ENCODE data around the gene DENND6B.
"Not testable (repeated sequence)": the region's sequence is repeated elsewhere in the genome, so short reads cannot be mapped to it uniquely, and the experiment has no call there.

DENND6B gene

GRCh38 chr22:50284479-50284878 lies 42.3 kb downstream of the DENND6B start:
- DNase-seq, result no peak

GRCh38 chr22:50283821-50284220 lies 43.0 kb downstream of the DENND6B start:
- DNase-seq, result no peak

- no peak for DNase-seq
These were observed 44.3 kb downstream of the DENND6B start for GRCh38 chr22:50282361-50283155.

GRCh38 chr22:50281957-50282356 lies 44.9 kb downstream of the DENND6B start:
- no peak for DNase-seq

DNA sequence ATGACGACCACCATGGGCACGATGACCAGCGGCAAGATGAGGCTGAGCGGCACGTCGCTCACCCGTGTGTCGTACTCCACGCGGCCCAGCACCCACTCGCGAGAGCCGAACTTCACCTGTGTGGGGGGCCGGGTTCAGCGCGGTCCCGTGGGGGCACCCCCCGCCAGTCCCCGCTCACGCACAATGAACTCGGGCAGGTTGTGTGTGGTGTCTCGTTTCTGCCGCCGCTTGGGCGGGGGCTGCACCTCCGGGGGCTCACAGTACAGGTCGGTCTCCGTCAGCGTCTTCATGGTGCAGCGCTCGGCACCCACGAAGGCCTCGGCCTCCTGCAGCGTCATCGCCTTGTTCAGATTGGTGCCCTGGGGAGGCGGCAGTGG lies 45.4 kb downstream of the DENND6B start:
- DNase-seq, result no peak

GRCh38 chr22:50280708-50281383 lies 46.0 kb downstream of the DENND6B start:
- DNase-seq, result no peak

DNA sequence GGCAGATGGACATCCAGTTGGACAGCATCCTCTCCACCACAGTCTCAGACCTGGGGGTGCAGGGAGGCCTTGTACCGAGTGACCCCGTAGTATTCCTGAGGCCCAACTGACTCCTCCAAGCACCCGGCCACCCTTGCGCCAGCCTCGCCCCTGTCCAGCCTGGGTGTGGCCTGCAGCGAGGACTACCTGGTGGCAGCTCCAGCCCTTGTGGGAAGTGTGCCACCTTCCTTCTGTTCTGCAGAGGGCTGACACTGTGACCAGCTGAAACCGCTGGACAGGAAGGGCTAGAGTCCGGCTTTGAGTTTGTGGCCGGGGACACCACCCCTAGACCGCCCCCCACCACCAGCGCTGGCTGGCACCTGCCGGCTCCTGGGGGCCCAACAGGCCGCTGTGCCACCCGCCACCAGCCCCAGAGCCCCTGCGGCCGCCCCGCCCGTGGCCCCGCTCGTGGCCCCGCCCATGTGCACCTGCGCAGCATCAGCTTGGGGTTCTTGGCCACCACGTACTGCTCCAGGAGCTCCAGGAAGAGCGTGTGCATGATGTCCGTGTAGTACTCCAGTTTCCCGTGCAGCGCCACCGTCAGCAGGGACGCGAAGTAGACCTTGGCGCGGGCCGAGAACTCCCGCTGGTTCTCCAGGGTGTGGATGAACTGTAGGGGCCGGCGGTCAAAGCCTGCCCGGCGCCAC lies 46.6 kb downstream of the DENND6B start:
- no peak for DNase-seq

DNA sequence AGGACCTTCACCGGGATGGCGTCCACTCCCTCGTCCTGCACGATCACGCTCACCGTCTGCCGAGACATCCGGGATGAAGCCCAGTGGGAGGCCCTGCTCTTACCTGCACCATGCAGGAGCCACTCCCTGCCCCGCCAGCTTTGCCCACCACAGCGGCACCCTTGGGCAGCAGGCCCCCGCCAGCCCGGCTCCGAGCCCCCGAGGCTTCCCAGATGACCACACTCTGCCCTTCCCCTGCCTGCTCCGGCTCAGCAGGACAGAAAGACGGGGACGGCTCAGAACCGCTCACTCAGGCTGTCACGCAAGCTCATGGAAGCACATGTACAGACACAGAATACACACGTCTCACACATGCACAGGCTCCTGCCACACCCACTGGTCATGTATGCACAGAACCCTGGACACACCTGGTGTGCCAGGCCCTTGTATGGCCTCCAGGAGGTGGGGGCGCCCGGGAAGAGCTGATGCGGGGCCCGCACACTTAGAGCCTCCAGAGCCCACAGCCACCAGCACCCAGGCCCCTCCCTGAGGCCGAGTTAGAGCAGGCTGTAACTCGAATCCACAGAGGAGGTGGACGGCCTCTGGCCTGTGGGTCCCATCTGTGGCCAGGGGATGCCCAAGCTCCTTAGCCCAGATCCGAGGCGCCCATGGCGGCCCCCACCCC lies 47.7 kb downstream of the DENND6B start:
- DNase-seq, result no peak

DNA sequence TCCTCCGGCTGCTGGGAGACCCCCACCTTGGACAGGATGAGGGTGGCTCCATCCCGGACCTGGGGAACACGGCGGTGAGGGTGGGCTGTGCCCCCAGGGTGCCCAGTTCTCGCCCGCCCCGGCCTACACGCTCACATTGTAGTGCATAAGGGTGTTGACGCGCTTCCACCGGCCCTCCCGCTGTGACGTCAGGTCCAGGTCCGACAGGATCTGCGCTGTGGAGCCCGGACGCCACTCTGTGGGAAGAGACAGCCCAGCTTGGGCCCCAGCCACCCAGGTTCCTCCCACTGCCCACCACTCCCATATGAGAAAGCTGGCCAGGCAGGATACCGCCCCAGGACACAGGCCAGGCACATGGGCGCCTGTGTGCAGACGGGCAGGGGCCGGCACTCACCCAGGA lies 48.4 kb downstream of the DENND6B start:
- no peak for DNase-seq

DNA sequence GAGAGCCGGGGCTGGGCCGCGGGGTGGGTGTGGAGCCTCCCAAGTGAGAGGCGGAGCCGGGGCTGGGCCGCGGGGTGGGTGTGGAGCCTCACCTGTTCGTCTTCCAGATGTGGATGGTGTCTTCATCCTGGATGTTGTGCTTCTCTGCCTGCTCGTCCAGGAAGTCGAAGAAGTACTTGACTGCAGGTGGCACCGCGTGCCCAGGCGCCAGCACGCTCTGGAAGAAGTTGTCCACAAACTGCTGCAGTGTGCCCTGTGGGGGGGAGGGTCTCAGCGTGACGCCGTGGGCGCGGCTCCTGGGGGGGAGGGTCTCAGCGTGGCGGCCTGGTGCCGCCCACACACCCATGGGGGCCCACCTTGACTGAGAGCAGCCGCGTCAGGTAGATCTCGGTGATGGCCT lies 49.1 kb downstream of the DENND6B start:
- no peak for DNase-seq

DNA sequence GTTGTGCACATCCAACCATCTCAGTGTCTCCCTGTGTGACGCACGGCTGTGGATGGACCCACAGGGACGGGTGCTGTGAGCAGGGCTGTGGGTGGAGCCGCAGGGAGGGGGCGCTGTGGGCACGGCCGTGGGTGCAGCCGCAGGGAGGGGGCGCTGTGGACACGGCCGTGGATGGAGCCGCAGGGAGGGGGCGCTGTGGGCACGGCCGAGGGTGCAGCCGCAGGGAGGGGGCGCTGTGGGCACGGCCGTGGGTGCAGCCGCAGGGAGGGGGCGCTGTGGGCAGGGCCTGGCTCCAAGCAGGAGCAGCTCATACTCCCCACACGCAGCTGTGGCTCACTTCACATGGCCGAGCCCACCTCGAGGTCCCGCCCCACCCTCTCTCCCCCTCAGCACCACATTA lies 50.7 kb downstream of the DENND6B start:
- no peak for DNase-seq

DNA sequence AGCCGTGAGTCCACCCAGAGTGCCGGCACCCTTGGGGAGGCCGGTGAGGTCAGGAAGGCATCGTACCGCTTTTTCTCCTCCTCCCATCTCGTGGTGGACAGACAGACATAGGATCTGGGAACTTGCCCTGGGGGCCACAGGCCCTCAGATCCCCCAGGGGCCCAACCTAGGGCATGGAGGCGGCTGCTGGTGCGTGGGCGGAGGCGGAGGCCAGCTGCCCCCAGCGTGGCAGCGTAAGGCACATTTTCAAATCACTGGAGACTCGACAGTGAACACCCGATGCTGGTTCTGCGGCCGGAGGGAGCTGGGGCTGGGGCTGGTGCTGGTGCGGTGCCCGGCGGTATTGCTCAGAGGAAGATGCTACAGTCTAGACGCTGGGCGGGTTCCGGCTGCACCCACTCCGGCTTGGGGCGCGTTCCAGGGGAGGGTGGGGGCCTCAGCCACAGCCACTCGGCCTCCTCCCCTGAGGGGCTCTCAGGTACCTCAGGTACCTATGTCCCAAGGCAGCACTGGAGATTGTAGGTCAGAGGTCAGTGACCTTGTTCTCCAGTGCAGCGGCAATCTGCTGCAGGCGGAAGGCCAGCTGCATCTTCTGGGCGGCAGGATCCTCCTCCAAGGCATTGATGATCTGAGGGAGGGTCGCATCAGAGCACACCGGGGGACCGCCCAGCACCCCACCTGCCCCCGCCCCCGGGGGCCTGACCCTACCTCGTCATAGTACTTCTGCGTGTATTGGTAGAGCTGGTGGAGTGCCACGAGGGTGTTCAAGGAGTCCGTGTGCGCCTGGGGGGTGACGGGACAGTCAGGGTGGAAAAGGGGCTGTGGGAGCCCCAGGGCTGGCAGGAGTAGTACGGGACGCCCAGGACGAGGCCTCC lies 51.4 kb downstream of the DENND6B start:
- no peak for DNase-seq

- no peak for DNase-seq
These were observed 52.0 kb downstream of the DENND6B start for GRCh38 chr22:50274771-50275170.

- DNase-seq, result peak; percentile 43
These were observed 52.5 kb downstream of the DENND6B start for GRCh38 chr22:50274311-50274710.

- not testable (repeated sequence) for DNase-seq
These were observed 53.0 kb downstream of the DENND6B start for GRCh38 chr22:50273781-50274180.

- not testable (repeated sequence) for DNase-seq
These were observed 53.5 kb downstream of the DENND6B start for GRCh38 chr22:50273352-50273751.

GRCh38 chr22:50272044-50272802 lies 54.6 kb downstream of the DENND6B start:
- DNase-seq, result no peak

DNA sequence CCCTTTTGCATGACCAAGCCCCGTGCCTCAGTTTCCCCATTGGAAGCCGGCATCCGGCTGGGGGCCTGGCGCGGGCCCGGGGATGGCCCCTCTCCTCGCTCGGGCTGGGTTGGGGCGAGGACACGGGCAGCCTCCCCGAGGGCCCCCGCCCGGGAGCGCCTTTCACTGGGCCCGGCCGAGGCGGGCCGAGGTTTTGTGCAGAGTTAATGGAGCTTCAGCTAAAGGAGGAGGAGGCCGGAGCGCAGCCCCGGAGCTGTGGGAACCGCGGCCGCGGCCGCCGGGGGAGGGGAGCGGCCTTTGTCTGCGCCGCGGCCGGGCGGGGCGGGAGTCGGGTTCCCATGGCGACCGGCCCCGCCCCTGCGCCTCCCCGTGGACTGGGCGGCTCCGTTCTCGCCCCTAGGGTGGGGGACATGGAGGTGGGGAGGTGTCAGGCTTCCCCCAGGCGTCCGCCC lies 55.3 kb downstream of the DENND6B start:
- peak; percentile 57 for DNase-seq

GRCh38 chr22:50270666-50271394 lies 56.0 kb downstream of the DENND6B start:
- DNase-seq, result peak; percentile 68

DNA sequence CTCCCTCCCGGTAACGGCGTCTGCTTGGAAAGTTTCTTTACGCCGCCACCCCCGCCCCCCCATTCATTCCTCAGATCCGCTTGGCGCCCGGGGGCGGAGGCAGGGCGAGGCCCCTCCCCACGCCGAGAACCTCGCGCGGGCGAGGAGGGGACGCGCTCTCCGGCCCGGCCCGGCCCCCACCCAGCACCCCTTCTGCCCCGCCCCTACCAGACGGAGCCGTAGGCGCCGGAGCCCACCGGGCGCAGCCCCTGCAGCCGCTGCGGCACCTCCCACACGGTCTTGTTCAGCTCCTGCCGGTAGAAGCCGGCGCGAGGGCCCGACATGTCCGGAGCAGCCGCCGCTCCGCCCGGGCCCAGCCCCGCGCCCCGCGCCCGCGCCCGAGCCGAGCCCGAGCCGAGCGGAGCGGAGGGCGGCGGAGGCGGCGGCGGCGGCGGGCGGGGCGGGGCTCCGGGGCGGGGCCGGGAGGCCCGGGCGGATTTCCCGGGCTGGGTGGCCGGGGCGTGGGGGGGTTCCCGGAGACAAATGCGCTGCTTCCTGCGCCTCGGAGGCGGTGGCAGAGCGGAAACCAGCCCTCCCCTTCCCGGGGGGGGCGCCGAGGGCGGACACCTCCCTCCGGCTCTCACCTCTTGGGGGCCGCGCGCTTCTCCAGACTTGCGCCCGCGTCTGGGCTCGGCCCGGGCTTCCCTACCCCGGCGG lies 56.7 kb downstream of the DENND6B start, which contains the start of gene MAPK11:
Gene MAPK11 (minus strand): TSS at position 411 of the 696 bp plus-strand sequence. CDS start 88 bp downstream, at position 323.
- peak; percentile 72 for DNase-seq

All from activated CD8-positive, alpha-beta memory T cell treated with anti-CD3 and anti-CD28 coated beads, Interleukin-2, amount 50 U/mL, for 4 hours (primary cell).